K562 (cell line): Measurements from ENCODE around the gene VSTM1. TPM values are rescaled to one million over a fixed set of nuclear protein-coding genes. Genes with fewer than 3 reads are reported as not detected.

Experiments used
- ATAC-seq: fragments of 200-7000 bp; cut with Tn5 transposase; 3 replicates; pipeline ENCODE4 v1.9.1; 2020; ENCODE audit warnings: moderate library complexity
- BruUV-seq: library from RNA; stranded (reverse); fragments of 400-500 nt; replicated peaks from 2 replicates; lab custom pipeline; 2021; lab: Mats Ljungman, UMichigan
- CTCF ChIA-PET: fragments of 300-600 bp; formaldehyde crosslinking; extraction: SDS; loops from one replicate; lab custom pipeline; 2021; ENCODE audit warnings: low intra/inter-chr PET ratio; lab: Yijun Ruan, JAX
- POLR2A ChIA-PET: fragments of 300-600, 350-650 bp; sonication (Branson Sonifier 250); formaldehyde crosslinking; extraction: SDS; loops from one replicate; lab custom pipeline; 2021; ENCODE audit warnings: antibody characterized with exemption, inconsistent platforms; lab: Yijun Ruan, JAX
- DNase-seq, 4 experiments: peaks; one replicate each; pipeline versions ENCODE4 v3.0.0 to v3.0.0-alpha.2; 2011 to 2018; ENCODE audit warnings: low spot score in 3 of 4, mixed read lengths in 3 of 4; ENCODE audit errors: extremely low read depth in 1 of 4
- FAIRE-seq: peaks from 2 replicates; lab custom pipeline; 2011; peaks lifted over from hg19 to GRCh38; lab: Jason Lieb, UNC
- H2AFZ ChIP-seq: 2 replicates; pipeline ENCODE4 v1.6.0; 2011; ENCODE audit warnings: low read depth, low read length, control low read depth, inconsistent platforms
- H3K27ac ChIP-seq: fragments of 200-600 bp; 3 replicates; pipeline ENCODE4 v1.8.0; 2011; ENCODE audit warnings: low read depth, mild to moderate bottlenecking, control low read depth, inconsistent platforms, low read length, moderate library complexity, mixed read lengths; ENCODE audit errors: extremely low read depth
- H3K27me3 ChIP-seq, 2 experiments: fragments of 300-600 bp in 1 of 2; 2 replicates in 1 of 2; 3 replicates in 1 of 2; pipeline versions ENCODE4 v1.6.0 to v1.8.0; 2011; ENCODE audit warnings: inconsistent platforms in 2 of 2, low read length in 2 of 2, mild to moderate bottlenecking in 1 of 2, mixed read lengths in 1 of 2, moderate library complexity in 1 of 2; ENCODE audit not compliant: control insufficient read depth in 2 of 2, insufficient read depth in 2 of 2
- H3K36me3 ChIP-seq: fragments of 300-600 bp; 3 replicates; pipeline ENCODE4 v1.8.0; 2011; ENCODE audit warnings: mild to moderate bottlenecking, low read length, inconsistent platforms; ENCODE audit not compliant: control insufficient read depth, insufficient read depth
- H3K4me1 ChIP-seq, 2 experiments: fragments of 200-600 bp in 1 of 2; replicated peaks in 1 of 2; 2 replicates in 1 of 2; 3 replicates in 1 of 2; pipeline versions ENCODE4 v1.5.1 to v1.8.0; 2011; ENCODE audit warnings: inconsistent platforms in 2 of 2, low read length in 2 of 2, mild to moderate bottlenecking in 1 of 2, mixed read lengths in 1 of 2, moderate library complexity in 1 of 2; ENCODE audit not compliant: control insufficient read depth in 2 of 2, insufficient read depth in 2 of 2
- H3K4me2 ChIP-seq: 2 replicates; pipeline ENCODE4 v1.6.1; 2011; ENCODE audit warnings: low read length, control low read depth, inconsistent platforms, mixed read lengths; ENCODE audit not compliant: insufficient read depth
- H3K4me3 ChIP-seq: fragments of 200-600 bp; sonication (generic), shearing (Covaris generic); 2 replicates; pipeline ENCODE4 v1.5.1; 2016; ENCODE audit warnings: control low read depth, inconsistent platforms
- H3K79me2 ChIP-seq: fragments of 200-600 bp; 3 replicates; pipeline ENCODE4 v1.8.0; 2011; ENCODE audit warnings: low read length, inconsistent platforms; ENCODE audit not compliant: control insufficient read depth, insufficient read depth
- H3K9ac ChIP-seq, 2 experiments: 2 replicates each; pipeline versions ENCODE4 v1.6.0 to v1.6.1; 2011; ENCODE audit warnings: low read depth in 2 of 2, low read length in 2 of 2, control low read depth in 1 of 2, inconsistent platforms in 1 of 2, mild to moderate bottlenecking in 1 of 2, mixed read lengths in 1 of 2; ENCODE audit not compliant: insufficient read depth in 1 of 2
- H3K9me1 ChIP-seq: one replicate; pipeline ENCODE4 v1.6.0; 2011; ENCODE audit warnings: inconsistent platforms, mild to moderate bottlenecking, low read length, moderate library complexity; ENCODE audit not compliant: control insufficient read depth, insufficient read depth
- H3K9me3 ChIP-seq: replicated peaks from 2 replicates; pipeline ENCODE4 v1.5.1; 2011; ENCODE audit warnings: low read depth, low read length, inconsistent platforms; ENCODE audit not compliant: control insufficient read depth, insufficient read depth
- H4K20me1 ChIP-seq: replicated peaks from 2 replicates; pipeline ENCODE4 v1.6.1; 2011; ENCODE audit warnings: low read length, inconsistent platforms, mixed read lengths; ENCODE audit not compliant: control insufficient read depth, insufficient read depth
- CHD2 ChIP-seq: IDR thresholded peaks from 2 replicates; pipeline ENCODE4 v1.6.1; 2011; ENCODE audit warnings: low read depth, low read length
- CREBBP ChIP-seq: IDR thresholded peaks from one replicate; pipeline ENCODE4 v1.6.1; 2012; ENCODE audit warnings: low read depth, mild to moderate bottlenecking, control low read depth, inconsistent platforms, low read length
- E2F1 ChIP-seq: sonication (generic); formaldehyde crosslinking; IDR thresholded peaks from 2 replicates; pipeline ENCODE4 v1.8.1; 2023; ENCODE audit warnings: mild to moderate bottlenecking, missing genetic modification reagents, moderate library complexity
- ELF2 ChIP-seq: fragments of 250-450 bp; sonication (Bioruptor Pico); IDR thresholded peaks from 2 replicates; pipeline ENCODE4 v1.5.0; 2021; ENCODE audit warnings: mild to moderate bottlenecking
- ERF ChIP-seq: fragments of 450-650 bp; formaldehyde crosslinking; IDR thresholded peaks from 2 replicates; pipeline ENCODE4 v1.4.0; 2020; ENCODE audit warnings: mild to moderate bottlenecking, mixed read lengths
- HEY1 ChIP-seq: fragments of 250-450 bp; sonication (Bioruptor Pico); IDR thresholded peaks from 2 replicates; pipeline ENCODE4 v1.5.0; 2020; ENCODE audit warnings: mild to moderate bottlenecking, moderate library complexity, borderline replicate concordance
- HINFP ChIP-seq: fragments of 450-650 bp; conservative IDR thresholded peaks from 2 replicates; pipeline ENCODE4 v1.6.1; 2016; ENCODE audit warnings: missing genetic modification characterization, low read depth, mild to moderate bottlenecking, control low read depth, missing compliant biosample characterization
- JUND ChIP-seq, 2 experiments: IDR thresholded peaks; 2 replicates in 1 of 2; 3 replicates in 1 of 2; pipeline ENCODE4 v1.6.1; 2011; ENCODE audit warnings: borderline replicate concordance in 2 of 2, low read depth in 2 of 2, low read length in 2 of 2, improper control_type of control experiment in 1 of 2, missing biosample characterization in 1 of 2, missing genetic modification characterization in 1 of 2, missing genetic modification reagents in 1 of 2
- NFXL1 ChIP-seq: fragments of 450-650 bp; formaldehyde crosslinking; IDR thresholded peaks from 2 replicates; pipeline ENCODE4 v1.4.0; 2021; ENCODE audit warnings: mild to moderate bottlenecking
- NR1H2 ChIP-seq: sonication (generic); formaldehyde crosslinking; IDR thresholded peaks from 2 replicates; pipeline ENCODE4 v1.4.0; 2020; ENCODE audit warnings: mild to moderate bottlenecking, missing genetic modification reagents
- PCBP2 ChIP-seq: fragments of 200-400 bp; formaldehyde crosslinking; IDR thresholded peaks from 2 replicates; pipeline ENCODE4 v1.6.1; 2018; ENCODE audit warnings: low read length, low read depth, mild to moderate bottlenecking, moderate library complexity; ENCODE audit not compliant: poor library complexity, severe bottlenecking
- POLR2G ChIP-seq: fragments of 200-400 bp; formaldehyde crosslinking; IDR thresholded peaks from 2 replicates; pipeline ENCODE4 v1.6.1; 2017; ENCODE audit warnings: low read depth, mild to moderate bottlenecking, antibody characterized with exemption, low read length, moderate library complexity
- SMARCC2 ChIP-seq: fragments of 450-650 bp; IDR thresholded peaks from 2 replicates; pipeline ENCODE4 v1.6.1; 2017; ENCODE audit warnings: antibody characterized with exemption, moderate library complexity, mild to moderate bottlenecking, low read depth
- TCF7 ChIP-seq: sonication (generic); IDR thresholded peaks from 2 replicates; pipeline ENCODE4 v1.6.1; 2016; ENCODE audit warnings: antibody characterized with exemption, borderline replicate concordance
- VEZF1 ChIP-seq: fragments of 200-800 bp; sonication (Bioruptor generic); IDR thresholded peaks from 2 replicates; pipeline ENCODE4 v1.6.1; 2017; ENCODE audit warnings: missing genetic modification characterization, missing compliant biosample characterization
- ZNF184 ChIP-seq: sonication (generic); formaldehyde crosslinking; IDR thresholded peaks from 2 replicates; pipeline ENCODE4 v1.5.0; 2020; ENCODE audit warnings: missing genetic modification reagents
- ZNF431 ChIP-seq: sonication (generic); formaldehyde crosslinking; IDR thresholded peaks from 2 replicates; pipeline ENCODE4 v1.8.0; 2022; ENCODE audit warnings: mild to moderate bottlenecking, missing genetic modification reagents
- WGBS: fragments of 100-300 bp; shearing (Covaris generic); methylation state at CpG from one replicate; pipeline ENCODE4 v1.1.6; 2016; ENCODE audit warnings: low coverage, mixed read lengths; ENCODE audit not compliant: insufficient coverage; ENCODE audit errors: missing lambda C conversion rate; 5-methylcytosine and 5-hydroxymethylcytosine counted together
- in situ Hi-C: fragments of 300-500 bp; cut with MboI; formaldehyde crosslinking; loops from 4 replicates; pipeline ENCODE4 v1.15.0; 2018; ENCODE audit warnings: inconsistent platforms, mixed read lengths
- intact Hi-C: fragments of 100-400 bp; cut with micrococcal nuclease; formaldehyde crosslinking; loops from 2 replicates; pipeline ENCODE4 v1.14.2; 2022
- polyA plus RNA-seq, 8 experiments: library from polyadenylated mRNA; depleted of rRNA in 4 of 8; stranded (reverse) in 5 of 8; unstranded in 3 of 8; fragments of >200 nt; fragmentation: Nextera tagmentation in 2 of 8; fragmentation: Illumina TruSeq in 1 of 8; extraction: Ambion mirVana in 2 of 8; extraction: Trizol in 1 of 8; gene quantifications; 2 replicates each; pipeline versions ENCODE4 v1.2.1 to v1.2.3, GENCODE V29; 2011 to 2014; ENCODE audit warnings: inconsistent platforms in 1 of 8, missing spikeins in 1 of 8
- total RNA-seq, 7 experiments: library from RNA; depleted of rRNA in 6 of 7; stranded (reverse); fragments of >200 nt in 6 of 7; fragmentation: Illumina TruSeq in 2 of 7; extraction: Trizol in 2 of 7; gene quantifications; 2 replicates each; pipeline versions ENCODE4 v1.2.1 to v1.2.3, GENCODE V29; 2011 to 2021; ENCODE audit warnings: low replicate concordance in 1 of 7

VSTM1 gene
- total and polyA plus RNA-seq, 9 of the 15 experiments (the other 6 are each of a cell fraction or from before 2014, with no cell fraction given): not detected

- H3K79me2 ChIP-seq: peaks cover 24% of the 10 kb centered on the region
- CTCF ChIA-PET: interaction anchor here (0.6 kb wide), 2 partner anchors 12 to 260 kb away, joined by 3 read pairs; no protein-coding TSS in a partner anchor
- no peaks in the 10 kb centered on the region for H3K27me3 ChIP-seq
- intact Hi-C loops: no loop called here
- peaks cover 0 to 25% of the 10 kb centered on the region in 2 experiments; a peak in 3 of 5 replicates for H3K4me1 ChIP-seq
- H3K9me3 ChIP-seq: no peaks in the 10 kb centered on the region
- under 1% methylated on average over 51 of the region's 54 CpGs for WGBS
- BruUV-seq: no TSS peak
- DNase-seq: peak; percentile 99 to 100 (median 99)
- H4K20me1 ChIP-seq: no peaks in the 10 kb centered on the region
- ATAC-seq: peak; percentile 99
- peak; percentile 100 for FAIRE-seq
- no peaks in the 10 kb centered on the region for H3K9me1 ChIP-seq
- H2AFZ ChIP-seq: peak within 1 kb of the TSS; percentile 98
- POLR2A ChIA-PET: interaction anchor here (0.7 kb wide), 2 partner anchors 13 to 280 kb away, joined by 3 read pairs; partner anchors contain the start of genes PRPF31 and TFPT
- H3K4me2 ChIP-seq: peak within 1 kb of the TSS; percentile 91
- peaks cover 33% of the 10 kb centered on the region; the same call in 2 of the 3 replicates for H3K36me3 ChIP-seq
- H3K4me3 ChIP-seq: peak within 1 kb of the TSS; percentile 64
- peak within 1 kb of the TSS; percentile 65 for H3K27ac ChIP-seq
- in situ Hi-C loops: no loop called here
- H3K9ac ChIP-seq: peak within 1 kb of the TSS; percentile 79 to 90
- TF ChIP-seq PCBP2 (no peak), VEZF1 (CRISPR knock-in tag) (no peak; the same call in 1 of the 2 replicates), NFXL1 (no peak), CHD2 (peak; percentile 66; the same call in 1 of the 2 replicates), HINFP (no peak), TCF7 (no peak), SMARCC2 (no peak), HEY1 (CRISPR knock-in tag) (no peak), E2F1 (CRISPR knock-in tag) (peak; percentile 21; the same call in 1 of the 2 replicates), ELF2 (CRISPR knock-in tag) (no peak; the same call in 1 of the 2 replicates), CREBBP (no peak), NR1H2 (CRISPR knock-in tag) (no peak), ERF (CRISPR knock-in tag) (no peak), POLR2G (peak; percentile 95), ZNF184 (CRISPR knock-in tag) (no peak), JUND (IDR thresholded peaks at IDR 0.05; ENCODE audit: borderline replicate concordance, low read depth, low read length) (no peak), JUND (tag; IDR thresholded peaks at IDR 0.05; ENCODE audit: borderline replicate concordance, low read depth, low read length) (peak; percentile 35; the same call in 2 of the 3 replicates), ZNF431 (no peak)
These were observed 38.9 kb upstream of the VSTM1 start, which contains the start of gene NDUFA3 for GRCh38 chr19:54102421-54103169. NDUFA3 (plus strand) TSS chr19:54102855; CDS start chr19:54102879, 24 bp downstream.
